ENCODE measurements around the gene KAZN.

The KAZN gene

DNA sequence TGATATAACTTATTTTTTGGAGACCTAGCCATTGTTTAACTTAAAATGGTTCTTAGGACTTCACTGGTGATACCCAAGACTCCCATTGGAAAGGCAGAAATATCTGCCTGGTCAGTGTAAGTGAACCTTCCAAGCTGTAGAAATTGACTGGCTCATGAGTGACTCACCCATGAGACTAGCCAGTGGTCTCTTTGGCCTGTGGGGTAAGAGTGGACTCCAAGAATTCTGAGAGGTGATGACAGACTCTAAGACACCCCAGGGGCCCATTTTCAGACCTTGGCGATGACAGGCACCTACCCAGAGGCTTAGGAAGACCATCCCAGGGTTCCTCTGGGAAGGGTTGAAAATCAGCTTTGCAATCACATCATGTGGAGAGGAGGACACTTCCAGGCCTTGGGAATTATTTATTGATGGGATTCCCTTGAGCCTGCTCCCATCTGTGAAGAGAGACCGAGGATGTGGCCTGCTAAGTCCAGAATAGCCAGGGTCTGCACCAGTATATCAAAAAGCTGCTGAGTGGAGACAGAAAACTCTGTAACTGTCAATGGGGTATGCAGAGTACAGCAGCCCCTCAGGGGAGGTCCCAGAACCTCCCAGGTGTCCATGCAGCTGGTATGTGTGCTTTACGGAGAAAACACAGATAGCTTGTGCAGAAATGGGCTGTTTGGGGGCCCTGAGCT lies 78.9 kb downstream of the KAZN start:
- no peak for DNase-seq (ENCODE audit: low spot score)

DNA sequence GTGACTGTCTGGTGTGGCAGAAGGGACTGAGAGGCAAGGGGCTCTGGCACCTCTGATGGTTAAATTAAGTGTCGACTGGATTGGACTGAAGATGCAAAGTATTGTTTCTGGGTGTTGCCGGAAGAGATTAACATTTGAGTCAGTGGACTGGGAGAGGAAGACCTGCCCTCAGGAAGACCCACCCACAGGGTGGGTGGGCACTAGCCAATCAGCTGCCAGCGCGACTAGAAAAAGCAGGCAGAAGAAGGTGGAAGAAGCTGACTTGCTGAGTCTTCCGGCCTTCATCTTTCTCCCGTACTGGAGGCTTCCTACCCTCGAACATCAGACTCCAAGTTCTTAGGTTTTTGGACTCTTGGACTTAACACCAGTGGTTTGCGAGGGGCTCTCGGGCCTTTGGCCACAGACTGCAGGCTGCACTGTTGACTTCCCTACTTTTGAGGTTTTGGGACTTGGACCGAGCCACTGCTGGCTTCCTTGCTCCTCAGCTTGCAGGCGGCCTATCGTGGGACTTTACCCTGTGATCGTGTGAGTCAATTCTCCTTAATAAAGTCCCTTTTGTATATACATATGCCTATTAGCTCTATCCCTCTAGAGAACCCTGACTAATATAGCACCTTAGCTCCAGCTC lies 79.6 kb downstream of the KAZN start:
- no peak for DNase-seq (ENCODE audit: low spot score)

DNA sequence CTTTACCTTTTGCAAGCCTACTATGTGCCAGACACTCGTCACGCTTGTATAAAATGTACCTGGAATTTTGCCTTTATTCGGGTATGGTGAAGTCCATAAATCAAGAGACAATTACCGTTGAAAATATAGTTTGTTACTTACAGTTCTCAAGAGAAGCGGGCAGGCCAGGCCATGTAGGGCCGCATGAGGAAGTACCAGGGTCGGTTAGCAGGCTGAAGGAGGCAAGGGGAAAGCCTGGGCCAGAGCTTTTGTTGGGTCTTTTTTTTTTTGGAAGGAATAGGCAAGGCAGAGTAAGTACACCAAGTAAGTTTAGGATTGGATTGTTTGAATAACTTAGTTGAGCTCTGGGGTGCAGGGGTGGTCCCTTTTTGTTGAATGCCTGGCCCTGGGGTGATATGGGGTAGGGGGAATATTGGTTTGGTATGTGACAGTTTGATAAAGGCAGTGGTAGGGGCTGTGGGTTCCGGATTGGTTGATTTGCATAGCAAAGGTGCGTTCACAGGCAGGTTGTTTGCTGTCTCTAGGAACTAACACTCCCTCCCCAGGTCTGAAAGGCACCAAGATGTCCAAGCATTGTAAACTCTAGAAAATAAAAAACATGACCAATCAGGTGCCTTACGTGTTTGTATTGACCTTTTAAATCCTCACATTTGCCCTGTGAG lies 80.7 kb downstream of the KAZN start:
- no peak for DNase-seq (ENCODE audit: low spot score)

DNA sequence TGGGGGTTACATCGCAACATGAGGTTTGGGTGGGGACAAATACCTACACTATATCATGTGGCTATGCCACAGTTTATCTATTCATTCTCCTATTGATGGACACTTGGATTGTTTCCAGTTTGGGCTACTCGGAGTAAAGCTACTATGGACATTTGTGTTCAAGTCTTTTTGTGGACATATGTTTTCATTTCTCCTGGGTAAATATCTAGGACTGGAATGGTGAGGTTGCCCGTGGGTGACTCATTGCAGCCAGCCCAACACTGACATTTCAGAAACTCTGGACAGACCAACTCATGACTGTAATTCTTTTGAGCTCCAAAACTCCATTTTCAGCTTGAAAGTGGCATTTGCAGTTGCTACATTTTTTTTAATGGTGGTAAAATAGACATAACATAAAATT lies 82.7 kb downstream of the KAZN start:
- DNase-seq (ENCODE audit: low spot score): no peak

DNA sequence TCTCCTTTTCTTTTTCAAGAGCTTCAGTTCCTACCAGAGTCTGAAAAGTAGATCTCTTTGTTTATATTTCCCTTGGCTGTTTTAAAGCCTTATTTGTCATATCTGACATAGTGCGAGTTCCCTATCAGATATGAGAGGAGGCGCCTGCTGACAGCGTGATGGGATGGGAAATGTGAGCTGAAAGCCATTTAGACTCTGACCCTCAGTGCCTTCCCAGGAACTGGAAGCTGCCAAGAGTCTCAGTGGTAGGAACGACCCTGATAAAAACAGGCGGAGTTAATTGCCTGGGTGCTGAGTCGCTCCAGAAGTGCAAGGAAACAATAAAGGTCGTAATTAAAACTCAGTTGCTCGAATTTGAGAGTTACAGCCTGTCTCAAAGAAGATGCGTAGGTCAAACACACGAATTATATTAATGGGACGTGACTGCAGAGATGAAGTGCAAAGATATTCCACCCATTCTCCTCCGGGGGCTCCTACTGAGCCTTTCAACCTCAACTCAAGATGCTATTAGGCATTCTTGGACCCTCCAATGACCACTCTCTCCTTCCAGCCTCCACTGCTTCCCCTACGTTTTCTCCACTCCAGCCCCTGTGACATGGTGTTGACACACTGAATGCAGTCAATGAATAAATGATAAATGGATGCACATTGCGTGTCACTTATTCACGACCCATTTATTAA lies 84.6 kb downstream of the KAZN start:
- no peak for DNase-seq (ENCODE audit: low spot score)

DNA sequence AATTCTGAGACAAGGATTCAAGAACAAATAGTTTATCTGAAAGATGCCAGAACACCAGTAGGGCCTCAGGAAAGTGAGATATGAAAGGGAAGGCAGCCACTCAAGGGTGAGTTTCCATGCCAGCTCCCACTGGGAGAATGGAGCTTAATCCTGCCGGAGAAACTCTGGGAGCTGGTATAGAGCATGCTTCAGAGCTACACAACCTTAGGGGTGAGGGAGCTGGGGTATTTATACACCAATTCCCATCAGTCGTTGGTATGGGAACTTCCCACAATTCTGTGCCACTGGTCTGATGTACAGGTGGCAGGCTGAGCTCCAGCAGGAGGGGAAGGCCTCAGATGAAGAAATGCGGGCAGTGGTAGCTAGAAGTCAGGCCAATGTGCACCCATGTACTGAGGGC lies 86.6 kb downstream of the KAZN start:
- DNase-seq (ENCODE audit: low spot score): no peak

DNA sequence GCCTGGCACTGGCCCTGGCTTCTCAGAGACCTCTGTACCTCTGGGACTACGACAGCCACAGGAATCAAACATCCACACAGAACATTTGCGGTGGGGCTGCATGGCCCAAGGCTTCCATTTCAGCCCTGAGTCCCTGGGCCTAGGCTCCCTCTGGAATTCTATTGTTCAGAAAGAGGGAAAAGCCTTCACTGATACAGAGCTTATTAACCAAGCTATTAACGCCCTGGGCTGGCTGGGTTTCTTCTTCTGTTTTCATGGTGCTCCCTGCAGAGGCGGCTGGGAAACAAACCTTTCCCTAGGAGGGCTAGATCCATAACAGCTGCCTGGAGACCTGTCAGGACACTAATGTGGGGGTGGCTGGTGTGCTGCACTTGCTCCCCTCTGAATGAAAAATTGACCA lies 88.2 kb downstream of the KAZN start:
- DNase-seq (ENCODE audit: low spot score): no peak

DNA sequence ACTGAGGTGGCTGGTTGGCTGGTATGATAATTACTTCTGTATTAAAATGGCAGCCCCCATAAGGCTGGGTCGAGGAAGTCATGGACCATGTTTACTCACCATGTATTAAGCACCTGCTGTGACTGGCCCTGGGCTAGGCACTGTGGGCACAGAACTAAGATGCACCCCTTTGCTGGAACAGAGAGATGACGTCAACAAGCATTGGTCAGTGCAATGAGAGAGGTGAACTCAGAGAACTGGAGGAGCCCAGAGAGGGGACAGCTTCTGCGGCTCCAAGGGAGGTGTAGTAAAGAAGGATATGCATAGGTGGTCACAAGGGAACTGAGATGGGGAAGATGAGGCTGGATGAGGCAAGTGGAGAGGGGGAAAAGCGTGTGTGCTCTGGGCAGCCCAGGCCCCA lies 88.7 kb downstream of the KAZN start:
- DNase-seq (ENCODE audit: low spot score): no peak

DNA sequence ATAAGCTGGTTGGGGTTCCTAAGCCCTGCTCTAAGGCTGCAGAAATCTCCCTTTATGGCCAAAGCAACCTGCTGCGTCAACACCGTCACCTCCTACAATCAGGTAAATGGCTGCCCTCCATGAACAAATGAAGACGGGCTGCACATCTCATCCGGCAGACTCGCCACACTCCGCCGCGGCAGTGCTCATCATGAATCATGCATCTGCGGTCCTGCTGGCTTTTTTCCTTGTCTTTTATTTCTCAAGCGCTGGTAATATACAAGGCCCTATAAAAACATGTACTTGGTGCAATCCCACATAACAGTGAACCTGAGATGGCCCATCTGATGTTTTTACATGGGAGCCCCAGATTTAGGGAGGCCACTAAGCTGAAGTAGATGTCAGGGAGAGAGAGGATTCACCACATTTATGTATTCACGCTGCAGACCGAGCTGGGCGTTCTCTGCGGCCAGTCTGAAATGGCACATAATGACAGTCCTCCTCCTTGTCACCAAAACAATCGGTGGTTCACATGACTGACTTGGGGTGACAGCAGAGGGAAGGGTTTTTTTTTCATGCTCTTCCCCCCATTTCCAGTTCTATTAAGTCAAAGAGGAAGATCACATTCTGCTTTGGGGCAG lies 91.6 kb downstream of the KAZN start:
- no peak for DNase-seq (ENCODE audit: low spot score)

DNA sequence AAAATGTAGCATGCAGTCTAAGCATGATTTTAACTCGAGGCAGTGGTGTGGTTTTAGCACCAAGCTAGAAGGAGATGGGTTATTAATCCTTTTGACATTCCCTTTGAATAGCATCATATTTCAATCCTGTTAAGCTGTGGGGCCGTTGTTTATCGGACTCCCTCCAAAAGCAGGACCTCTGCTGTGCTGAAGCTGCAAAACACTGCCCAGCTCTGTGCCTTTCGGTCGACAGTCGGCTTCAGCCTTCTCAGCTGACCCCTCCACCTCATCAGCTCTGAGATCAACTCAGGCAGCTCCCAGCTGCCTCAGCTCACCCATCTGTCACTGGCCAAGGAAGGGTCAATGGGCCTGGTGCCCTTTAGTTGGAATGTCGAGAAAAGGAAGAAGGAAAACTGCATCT lies 95.5 kb downstream of the KAZN start:
- DNase-seq (ENCODE audit: low spot score): no peak

DNA sequence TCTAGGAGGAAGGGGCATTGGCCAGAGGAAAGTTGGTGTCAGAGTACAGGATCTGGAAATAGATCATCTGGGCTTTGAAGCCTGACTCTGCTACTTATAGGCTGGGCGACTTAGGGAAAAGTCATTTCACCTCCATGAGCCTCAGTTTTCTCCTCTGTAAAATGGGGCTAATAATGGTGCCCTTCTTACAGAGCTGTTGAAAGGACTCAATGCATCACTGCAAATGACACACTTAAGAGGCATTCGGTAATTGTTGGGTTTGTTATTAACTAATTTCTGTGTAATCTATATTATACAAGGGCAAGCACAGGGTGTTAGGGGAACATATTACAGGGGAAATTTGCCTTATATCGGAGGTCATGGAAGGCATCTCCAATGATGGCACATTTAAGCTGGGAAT lies 96.1 kb downstream of the KAZN start:
- no peak for DNase-seq (ENCODE audit: low spot score)

DNA sequence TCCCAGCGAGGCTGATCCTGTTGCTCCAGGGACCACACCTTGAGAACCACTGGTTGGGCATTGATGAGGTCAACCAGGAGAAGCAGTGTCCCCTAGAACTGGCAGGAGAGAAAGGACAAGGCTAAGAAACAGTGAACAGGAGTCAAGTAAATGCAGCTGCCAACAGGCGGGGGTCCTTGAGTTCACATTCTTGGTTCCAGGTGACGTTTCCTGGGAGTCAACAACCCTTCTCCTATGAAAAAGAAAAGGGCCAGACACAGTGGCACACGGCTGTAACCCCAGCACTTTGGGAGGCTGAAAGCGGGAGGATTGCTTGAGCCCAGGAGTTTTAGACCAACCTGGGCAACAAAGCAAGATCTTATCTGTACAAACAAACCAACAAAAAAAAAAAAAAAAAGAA lies 98.3 kb downstream of the KAZN start:
- DNase-seq (ENCODE audit: low spot score): no peak

DNA sequence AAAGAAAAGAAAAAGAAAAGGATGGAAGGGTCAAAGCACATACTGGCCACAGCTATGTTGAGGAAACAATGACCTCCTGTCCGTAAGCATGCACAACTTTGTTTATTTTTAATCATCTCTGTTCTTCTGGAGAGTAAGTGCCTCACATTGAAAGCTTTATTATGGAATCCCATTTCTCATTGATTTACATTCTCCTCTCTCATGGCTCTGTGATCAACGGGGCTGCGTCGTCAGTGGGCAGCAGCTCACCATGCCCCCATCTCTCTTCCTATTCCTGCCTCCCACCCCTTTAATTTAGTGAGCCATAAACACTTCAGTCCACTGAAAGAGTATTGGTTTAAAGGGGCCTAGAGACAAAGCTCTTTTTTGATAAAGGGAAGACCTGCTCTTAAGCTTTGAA lies 98.9 kb downstream of the KAZN start:
- no peak for DNase-seq (ENCODE audit: low spot score)

DNA sequence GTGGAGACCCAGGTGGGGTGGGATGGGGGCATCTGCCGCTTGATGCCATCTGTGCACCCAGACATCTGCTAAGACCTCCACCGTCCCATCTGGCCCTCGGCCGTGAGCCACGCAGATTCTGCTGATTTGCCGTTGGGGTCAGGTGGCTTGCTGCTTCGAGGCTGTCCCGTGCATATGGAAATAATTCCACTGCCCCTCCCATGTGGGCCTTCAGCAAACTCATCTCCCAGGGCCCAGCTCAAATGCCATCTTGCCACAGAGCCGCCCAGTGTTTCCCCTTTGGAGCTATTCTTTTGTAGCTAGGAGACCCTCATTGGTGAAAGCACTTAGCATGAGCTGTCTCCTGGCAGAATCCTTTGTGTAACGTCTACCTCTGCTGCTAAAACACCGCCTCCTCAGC lies 99.8 kb downstream of the KAZN start:
- no peak for DNase-seq (ENCODE audit: low spot score)

DNA sequence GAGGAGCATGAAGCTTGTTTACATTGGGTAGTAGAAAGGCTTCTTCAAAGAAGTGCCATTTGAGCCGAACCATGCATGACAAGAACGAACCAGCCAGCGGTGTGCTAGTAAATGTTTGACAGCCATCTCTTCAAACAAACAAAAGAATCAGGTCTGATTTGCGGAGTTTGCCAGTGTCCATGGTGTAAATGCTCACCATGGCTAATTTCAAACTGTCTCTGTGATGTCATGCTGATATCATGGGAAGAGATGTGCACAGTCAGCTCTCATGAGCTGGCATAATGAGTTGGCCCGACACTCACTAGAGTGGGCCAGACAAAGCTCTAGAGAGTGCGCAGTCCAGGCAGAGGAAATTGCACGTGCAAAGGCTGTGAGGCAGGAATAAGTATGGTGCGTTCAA lies 101.1 kb downstream of the KAZN start:
- no peak for DNase-seq (ENCODE audit: low spot score)

DNA sequence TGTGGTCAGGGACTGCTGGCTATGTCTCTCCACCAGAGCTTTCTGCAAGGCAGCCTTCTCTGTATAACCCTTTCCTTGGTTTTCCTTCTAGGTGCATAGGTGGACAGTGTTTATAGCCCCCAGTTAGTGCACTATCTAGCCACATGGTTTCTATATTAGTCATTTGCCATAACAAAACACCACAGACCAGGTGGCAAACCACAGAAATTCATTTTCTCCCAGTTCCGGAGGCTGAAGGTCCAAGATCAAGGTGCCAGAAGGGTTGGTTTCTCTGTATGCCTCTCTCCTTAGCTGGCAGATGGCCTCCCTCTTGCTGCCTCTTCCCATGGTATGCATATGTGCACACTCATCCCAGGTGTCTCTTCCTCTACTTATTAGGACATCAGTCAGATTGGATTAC lies 106.4 kb downstream of the KAZN start:
- DNase-seq (ENCODE audit: low spot score): no peak

DNA sequence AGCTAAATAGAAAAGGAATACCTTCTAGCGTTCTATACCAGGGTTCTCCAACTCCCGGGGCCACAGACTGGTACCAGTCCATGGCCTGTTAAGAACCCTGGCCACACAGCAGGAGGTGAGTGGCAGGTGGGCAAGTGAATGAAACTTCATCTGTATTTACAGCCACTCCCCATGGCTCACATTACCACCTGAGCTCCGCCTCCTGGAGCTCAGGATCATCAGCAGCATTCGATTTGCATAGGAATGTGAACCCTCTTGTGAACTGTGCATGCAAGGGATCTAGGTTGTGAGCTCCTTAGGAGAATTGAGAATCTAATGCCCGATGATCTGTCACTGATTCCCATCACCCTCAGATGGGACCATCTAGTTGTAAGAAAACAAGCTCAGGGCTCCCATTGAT lies 107.3 kb downstream of the KAZN start:
- DNase-seq (ENCODE audit: low spot score): no peak

DNA sequence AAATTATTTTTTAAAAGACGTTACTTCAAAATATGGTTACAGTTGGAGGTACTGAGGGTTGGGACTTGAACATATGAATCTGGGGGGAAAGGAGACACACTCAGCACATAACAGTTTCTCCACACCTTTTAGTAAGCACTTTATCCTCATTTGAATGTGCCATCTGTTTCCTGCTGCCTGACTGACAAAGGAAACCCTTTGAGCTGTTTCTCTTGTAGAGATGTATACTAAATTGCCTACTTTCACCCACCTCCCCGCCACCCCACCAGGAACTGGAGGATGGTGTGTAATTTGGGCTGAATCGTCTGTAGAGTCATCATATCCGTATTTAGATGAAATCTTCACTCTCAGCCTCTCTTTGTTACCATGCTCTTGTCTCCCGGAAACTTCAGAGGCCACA lies 108.1 kb downstream of the KAZN start:
- DNase-seq (ENCODE audit: low spot score): no peak

DNA sequence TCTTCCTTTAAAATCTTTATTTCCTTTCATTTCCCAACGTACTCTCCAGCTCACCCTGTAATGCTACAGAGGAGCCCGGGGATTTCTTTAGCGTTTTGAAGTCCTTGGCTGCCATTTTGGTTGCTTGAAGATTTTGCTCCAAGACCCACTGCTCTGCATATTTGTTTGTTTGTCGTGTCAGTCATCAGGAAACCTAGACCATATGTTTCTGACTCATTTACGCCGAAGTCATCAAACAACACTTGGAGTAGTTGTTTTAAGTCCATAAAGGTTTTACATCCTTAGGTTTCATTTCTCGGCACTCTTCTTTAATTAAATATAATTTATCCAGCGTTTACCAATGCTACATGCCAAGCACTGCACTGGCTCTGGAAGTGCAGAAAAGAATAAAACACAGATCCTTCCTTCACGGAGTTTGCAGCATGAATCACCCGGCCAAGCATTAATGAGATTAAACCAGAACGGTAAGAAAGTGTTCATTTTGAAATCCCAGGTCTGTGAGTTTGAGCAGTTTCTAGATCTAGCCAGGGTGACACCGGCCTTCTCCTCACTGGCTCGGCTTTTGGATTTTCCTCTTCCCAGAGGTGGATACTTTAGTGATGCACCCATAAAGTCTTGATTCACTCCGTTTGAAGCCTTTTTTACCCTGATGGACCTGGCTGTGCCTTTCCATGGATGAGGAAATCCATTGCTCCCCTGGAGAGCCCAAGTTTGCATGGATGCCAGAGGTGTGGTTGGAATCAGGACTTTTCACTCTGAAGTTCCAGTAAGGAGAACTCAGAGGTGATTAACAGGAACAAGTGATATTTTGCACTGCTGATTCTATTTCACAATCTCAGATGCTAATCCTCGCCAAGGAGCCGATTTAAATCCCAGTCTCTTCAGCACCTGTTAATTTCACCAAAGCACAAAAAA lies 109.3 kb downstream of the KAZN start:
- no peak for DNase-seq (ENCODE audit: low spot score)

DNA sequence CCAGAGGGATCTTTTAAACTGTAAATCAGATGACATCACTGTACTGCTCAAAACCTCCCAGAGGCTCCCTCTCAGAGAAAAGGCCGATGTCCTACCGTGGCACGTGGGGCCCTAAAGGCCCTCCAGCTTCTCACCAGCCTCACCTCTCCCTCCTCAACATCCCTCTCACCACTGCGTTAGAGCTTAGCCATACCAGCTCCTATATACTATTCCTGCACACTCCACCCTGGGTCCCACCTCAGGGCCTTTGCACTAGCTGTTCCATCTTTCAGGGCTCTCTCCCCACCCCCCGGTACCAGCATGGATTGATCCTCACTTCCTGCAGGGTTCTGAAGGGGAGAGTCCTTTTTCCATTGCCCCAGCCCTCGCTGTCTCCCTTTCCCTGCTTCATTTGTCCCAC lies 111.8 kb downstream of the KAZN start:
- DNase-seq (ENCODE audit: low spot score): no peak

DNA sequence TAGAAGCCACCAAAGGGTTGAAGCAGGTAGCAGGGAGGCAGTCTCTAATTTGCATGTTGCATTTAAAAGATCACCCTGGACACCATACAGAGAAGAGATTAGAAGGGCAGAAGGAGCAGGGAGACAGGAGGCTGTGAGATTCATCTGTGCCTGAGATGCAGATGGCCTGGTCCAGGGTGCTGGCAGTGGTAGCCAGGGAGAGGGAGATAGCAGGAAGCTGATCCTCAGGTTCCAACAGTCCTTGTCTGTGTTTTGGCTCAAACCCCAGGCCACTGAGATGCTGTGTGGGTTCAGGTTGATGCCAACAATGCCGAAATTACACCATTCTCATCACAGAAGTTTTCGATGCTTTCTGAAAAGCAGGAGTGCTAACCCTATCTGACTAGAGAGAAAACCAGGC lies 113.7 kb downstream of the KAZN start:
- DNase-seq (ENCODE audit: low spot score): no peak

DNA sequence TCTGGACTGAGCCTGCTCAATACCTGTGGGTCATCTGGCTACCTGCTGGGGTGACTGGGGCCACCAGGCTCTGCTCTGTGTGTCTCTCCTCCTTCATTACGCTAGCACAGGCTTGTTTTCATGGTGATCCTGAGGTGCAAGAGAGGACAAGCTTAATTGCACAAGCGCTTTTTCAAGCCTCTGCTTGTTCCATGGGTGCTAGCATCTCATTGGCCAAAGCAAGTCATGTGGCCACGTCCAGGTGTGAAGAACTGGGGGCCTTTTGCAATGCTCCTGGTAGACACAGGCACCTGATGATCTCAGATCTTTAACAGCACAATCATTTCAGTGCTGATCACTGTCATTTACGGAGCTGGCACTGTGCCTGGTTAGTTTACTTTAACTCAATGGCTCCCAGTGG lies 114.6 kb downstream of the KAZN start:
- no peak for DNase-seq (ENCODE audit: low spot score)
